Uterus (tissue), 4 donors: ENCODE data around the gene PRKCE. TPM values are rescaled to one million over a fixed set of nuclear protein-coding genes. Genes with fewer than 3 reads are reported as not detected.

ENCODE experiments used
- DNase-seq, 2 donors: peaks; one replicate each; pipeline ENCODE4 v3.0.0-alpha.2; 2019 to 2020
- H3K27ac ChIP-seq, 2 donors: fragments of 200-600 bp; sonication (generic); 1 replicate in 1 of 2; 2 replicates in 1 of 2; pipeline ENCODE4 v1.5.1; 2016 to 2018
- H3K27me3 ChIP-seq, 2 donors: fragments of 200-600 bp; sonication (generic); one replicate each; pipeline ENCODE4 v1.5.1; 2018 to 2019; ENCODE audit warnings: control low read depth in 1 of 2
- H3K36me3 ChIP-seq, 2 donors: fragments of 200-600 bp; sonication (generic); one replicate each; pipeline ENCODE4 v1.5.1; 2019; ENCODE audit warnings: control low read depth in 1 of 2
- H3K4me1 ChIP-seq, 2 donors: fragments of 200-600 bp; sonication (generic); one replicate each; pipeline ENCODE4 v1.5.1; 2018 to 2019; ENCODE audit warnings: control low read depth in 1 of 2
- H3K4me3 ChIP-seq, 2 donors: fragments of 200-600 bp; sonication (generic); 1 replicate in 1 of 2; 2 replicates in 1 of 2; pipeline ENCODE4 v1.5.1; 2018 to 2019; ENCODE audit warnings: mild to moderate bottlenecking in 1 of 2
- H3K9me3 ChIP-seq, 2 donors: fragments of 200-600 bp; sonication (generic); one replicate each; pipeline ENCODE4 v1.5.1; 2019; ENCODE audit warnings: control low read depth in 1 of 2
- POLR2A ChIP-seq, 2 donors: fragments of 450-650 bp; IDR thresholded peaks; one replicate each; pipeline ENCODE4 v1.6.1; 2016; ENCODE audit warnings: antibody characterized with exemption in 2 of 2, mild to moderate bottlenecking in 1 of 2, moderate library complexity in 1 of 2
- intact Hi-C: fragments of 100-400 bp; cut with DNase I; formaldehyde crosslinking; loops from one replicate; pipeline ENCODE4 v1.15.1; 2023; ENCODE audit warnings: low total_unique reads
- total RNA-seq, 4 donors: library from RNA; depleted of rRNA in 3 of 4; stranded (reverse); fragments of >200 nt in 3 of 4; gene quantifications; one replicate each; pipeline versions ENCODE4 v1.1.0 to v1.2.4, GENCODE V29; 2014 to 2023
- TF ChIP-seq, protein P1 (sequence below), 4 experiments: fragments of 200-600 bp in 2 of 4; fragments of 450-650 bp in 2 of 4; sonication (generic) in 2 of 4; IDR thresholded peaks; one replicate each; pipeline ENCODE4 v1.5.1; 2016 to 2019; ENCODE audit warnings: antibody characterized with exemption in 4 of 4, mild to moderate bottlenecking in 2 of 4, moderate library complexity in 1 of 4
- donor health status: DM: yes; HTN: yes; CAD: no.

The PRKCE gene
- total RNA-seq, 4 donors from 2014 or later: 3.8 to 47.6 (median 14.2) TPM

DNA sequence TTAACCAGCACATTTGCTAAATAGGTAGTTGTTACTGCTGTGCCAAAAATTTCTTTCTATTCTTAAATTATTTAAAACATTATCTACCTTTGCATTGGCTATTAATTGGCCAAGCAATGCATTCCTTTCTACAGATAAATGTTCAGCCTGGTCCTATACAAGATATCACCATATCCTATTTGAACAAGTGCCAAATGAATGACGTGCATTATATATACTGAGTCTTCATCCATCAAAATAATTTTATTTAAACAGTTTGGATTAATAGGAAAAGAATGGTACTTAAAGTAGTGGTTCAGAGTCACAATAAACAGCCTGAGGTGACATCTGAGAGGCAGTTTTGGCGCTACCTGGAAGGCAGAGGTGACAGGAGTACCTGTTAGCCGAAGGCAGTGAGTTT, 415.6 kb downstream of the PRKCE start:
- Histone ChIP-seq H3K27ac (peak overlapping the region in 1 of 2 donors; percentile 20), H3K4me3 (no peak overlapping the region), H3K9me3 (no peaks in the 10 kb centered on the region), H3K36me3 (no peaks in the 10 kb centered on the region), H3K27me3 (no peaks in the 10 kb centered on the region), H3K4me1 (no peaks in the 10 kb centered on the region)
- intact Hi-C loops: no loop called here
- DNase-seq: no peak
- TF ChIP-seq POLR2A (IDR thresholded peaks at IDR 0.05): no peak
- TF ChIP-seq, protein P1, sequence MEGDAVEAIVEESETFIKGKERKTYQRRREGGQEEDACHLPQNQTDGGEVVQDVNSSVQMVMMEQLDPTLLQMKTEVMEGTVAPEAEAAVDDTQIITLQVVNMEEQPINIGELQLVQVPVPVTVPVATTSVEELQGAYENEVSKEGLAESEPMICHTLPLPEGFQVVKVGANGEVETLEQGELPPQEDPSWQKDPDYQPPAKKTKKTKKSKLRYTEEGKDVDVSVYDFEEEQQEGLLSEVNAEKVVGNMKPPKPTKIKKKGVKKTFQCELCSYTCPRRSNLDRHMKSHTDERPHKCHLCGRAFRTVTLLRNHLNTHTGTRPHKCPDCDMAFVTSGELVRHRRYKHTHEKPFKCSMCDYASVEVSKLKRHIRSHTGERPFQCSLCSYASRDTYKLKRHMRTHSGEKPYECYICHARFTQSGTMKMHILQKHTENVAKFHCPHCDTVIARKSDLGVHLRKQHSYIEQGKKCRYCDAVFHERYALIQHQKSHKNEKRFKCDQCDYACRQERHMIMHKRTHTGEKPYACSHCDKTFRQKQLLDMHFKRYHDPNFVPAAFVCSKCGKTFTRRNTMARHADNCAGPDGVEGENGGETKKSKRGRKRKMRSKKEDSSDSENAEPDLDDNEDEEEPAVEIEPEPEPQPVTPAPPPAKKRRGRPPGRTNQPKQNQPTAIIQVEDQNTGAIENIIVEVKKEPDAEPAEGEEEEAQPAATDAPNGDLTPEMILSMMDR (IDR thresholded peaks at IDR 0.05): no peak

DNA sequence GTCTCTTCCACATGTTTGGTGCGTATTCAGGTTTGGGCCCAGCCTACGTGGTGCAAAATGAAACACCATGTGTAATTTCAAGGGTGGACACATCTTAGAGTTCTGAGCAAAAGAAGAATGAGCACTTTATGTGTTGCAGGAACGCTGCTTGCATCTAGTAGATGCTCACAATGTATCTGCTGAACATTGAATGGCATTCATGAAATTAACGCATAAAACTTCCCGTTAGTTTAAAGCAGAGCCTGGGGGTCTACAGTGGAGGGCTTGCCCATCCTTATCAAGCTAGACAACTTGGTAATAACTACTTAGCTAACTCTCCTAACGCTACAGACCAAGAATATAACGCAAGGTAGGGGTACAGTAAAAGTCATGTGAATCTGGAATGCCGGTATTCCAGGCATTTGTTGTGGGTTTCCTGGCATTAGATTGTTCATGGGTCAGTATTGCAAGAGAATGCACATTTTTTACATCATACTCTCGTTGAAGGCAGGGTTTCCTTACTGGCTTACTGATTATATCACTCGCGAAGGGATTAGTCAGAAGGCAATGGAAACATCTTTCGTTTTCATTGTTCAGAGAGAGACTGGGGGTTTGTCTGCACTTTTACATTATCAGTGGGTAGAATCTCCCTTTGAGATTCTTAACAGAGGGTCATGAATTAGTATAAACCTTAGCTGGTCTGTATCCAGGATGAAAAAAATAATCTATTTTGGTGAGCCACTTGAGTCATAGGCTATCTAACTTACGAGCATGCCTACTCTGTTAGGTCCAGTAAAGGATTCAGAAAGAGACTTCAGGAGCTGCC, 416.2 kb downstream of the PRKCE start:
- TF ChIP-seq POLR2A (IDR thresholded peaks at IDR 0.05): no peak
- TF ChIP-seq, protein P1 (IDR thresholded peaks at IDR 0.05): no peak
- intact Hi-C loops: no loop called here
- DNase-seq: no peak
- no peaks in the 10 kb centered on the region for H3K4me1 ChIP-seq
- H3K4me3 ChIP-seq: no peak overlapping the region
- peak overlapping the region in 1 of 2 donors; percentile 20 for H3K27ac ChIP-seq
- H3K27me3 ChIP-seq: no peaks in the 10 kb centered on the region
- no peaks in the 10 kb centered on the region for H3K9me3 ChIP-seq
- H3K36me3 ChIP-seq: no peaks in the 10 kb centered on the region

DNA sequence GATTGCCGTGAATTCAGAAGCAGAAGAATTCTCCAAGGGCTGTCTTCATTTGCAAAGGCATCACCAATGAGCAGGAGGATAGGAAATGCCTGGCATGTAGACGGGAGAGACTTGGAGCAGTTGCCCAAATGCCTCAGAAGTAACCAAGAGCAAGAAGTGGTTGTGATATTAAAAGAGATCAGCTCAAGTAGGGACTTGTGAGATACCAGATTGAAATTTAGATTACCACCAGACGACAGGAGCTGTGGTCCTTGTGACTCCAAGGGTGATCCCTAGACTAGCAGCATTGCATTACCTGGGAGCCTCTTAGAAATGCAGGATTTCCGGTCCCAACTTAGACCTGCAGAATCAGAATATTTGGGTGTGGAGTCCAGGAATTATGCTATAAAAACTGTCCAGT, 417.2 kb downstream of the PRKCE start:
- H3K27me3 ChIP-seq: no peaks in the 10 kb centered on the region
- intact Hi-C loops: no loop called here
- H3K27ac ChIP-seq: peak overlapping the region in 1 of 2 donors; percentile 12
- DNase-seq: no peak
- TF ChIP-seq, protein P1 (IDR thresholded peaks at IDR 0.05): no peak
- no peaks in the 10 kb centered on the region for H3K36me3 ChIP-seq
- no peaks in the 10 kb centered on the region for H3K4me1 ChIP-seq
- no peaks in the 10 kb centered on the region for H3K9me3 ChIP-seq
- H3K4me3 ChIP-seq: no peak overlapping the region

DNA sequence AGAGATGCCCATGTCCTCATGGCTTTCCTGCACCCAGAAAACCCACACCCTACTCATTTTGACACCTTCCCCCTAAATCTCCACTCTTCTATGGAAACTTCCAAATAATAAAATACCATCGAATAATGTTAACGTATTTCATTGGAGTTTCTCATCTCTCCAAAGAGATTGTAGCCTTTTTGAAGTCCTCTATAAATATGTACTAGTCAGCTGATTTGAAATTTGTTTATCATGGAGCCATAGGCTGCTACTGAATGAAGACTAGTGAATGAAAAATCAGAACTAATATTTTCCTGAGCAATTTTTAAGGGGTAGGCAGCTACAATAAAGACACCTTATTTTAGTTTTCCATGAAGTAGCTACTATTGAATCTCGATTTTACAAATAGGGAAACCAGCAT, 419.6 kb downstream of the PRKCE start:
- intact Hi-C loops: no loop called here
- H3K4me1 ChIP-seq: no peaks in the 10 kb centered on the region
- DNase-seq: no peak
- no peaks in the 10 kb centered on the region for H3K9me3 ChIP-seq
- H3K27me3 ChIP-seq: no peaks in the 10 kb centered on the region
- no peak overlapping the region for H3K27ac ChIP-seq
- no peaks in the 10 kb centered on the region for H3K36me3 ChIP-seq
- TF ChIP-seq, protein P1 (IDR thresholded peaks at IDR 0.05): no peak
- TF ChIP-seq POLR2A (IDR thresholded peaks at IDR 0.05): no peak
- no peak overlapping the region for H3K4me3 ChIP-seq

DNA sequence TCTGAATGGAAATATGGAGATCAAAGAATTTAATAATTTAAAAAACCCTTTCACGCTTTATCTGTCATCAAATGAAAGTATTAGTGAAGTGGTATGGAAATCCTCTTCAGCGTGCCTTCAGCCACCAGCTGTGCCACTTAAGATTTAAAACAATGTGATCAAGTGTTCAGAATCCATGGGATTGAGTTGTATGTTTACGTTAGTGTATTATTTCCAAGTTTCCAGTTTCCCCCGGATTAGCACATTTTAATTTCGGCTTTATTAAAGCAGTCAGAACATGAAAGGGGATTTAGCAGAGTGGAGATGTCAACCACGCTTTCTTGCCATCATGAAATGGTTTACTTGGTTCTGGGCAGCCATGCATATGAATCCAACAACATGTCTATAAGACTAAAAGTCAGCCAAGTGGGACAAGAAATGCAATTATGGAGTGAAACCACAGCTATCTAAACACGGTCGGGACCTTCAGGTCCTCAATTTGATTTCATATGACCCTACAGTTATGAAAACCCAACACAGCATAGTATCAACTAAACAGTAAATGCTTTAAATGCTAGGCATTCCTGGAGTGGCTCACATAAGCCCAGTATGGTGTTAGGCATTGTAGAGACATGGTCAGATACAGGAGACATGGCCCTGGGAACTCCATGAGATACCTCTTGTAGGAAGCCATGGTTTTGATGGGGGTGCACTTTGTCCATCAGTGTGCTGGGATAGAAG, 420.8 kb downstream of the PRKCE start:
- intact Hi-C loops: no loop called here
- TF ChIP-seq POLR2A (IDR thresholded peaks at IDR 0.05): no peak
- TF ChIP-seq, protein P1 (IDR thresholded peaks at IDR 0.05): no peak
- H3K27ac ChIP-seq: no peak overlapping the region
- H3K27me3 ChIP-seq: no peaks in the 10 kb centered on the region
- no peak overlapping the region for H3K4me3 ChIP-seq
- no peaks in the 10 kb centered on the region for H3K4me1 ChIP-seq
- DNase-seq: no peak
- H3K9me3 ChIP-seq: no peaks in the 10 kb centered on the region
- H3K36me3 ChIP-seq: no peaks in the 10 kb centered on the region
